Testis (tissue), 3 donors: ENCODE measurements around the gene GSTM4. TPM values are rescaled to one million over a fixed set of nuclear protein-coding genes. Genes with fewer than 3 reads are reported as not detected.
A peak's percentile ranks its signal among the peaks of the same experiment; 100 is the strongest.
"Not testable (repeated sequence)": the region's sequence is repeated elsewhere in the genome, so short reads cannot be mapped to it uniquely, and the experiment has no call there.

Source experiments
- DNase-seq: peaks from one replicate; pipeline ENCODE4 v3.0.0-alpha.2; 2019
- H3K27ac ChIP-seq, 2 donors: fragments of 200-600 bp; sonication (generic); one replicate each; pipeline ENCODE4 v1.5.1; 2019
- H3K27me3 ChIP-seq: fragments of 200-600 bp; sonication (generic); one replicate; pipeline ENCODE4 v1.5.1; 2019
- H3K36me3 ChIP-seq: fragments of 200-600 bp; sonication (generic); one replicate; pipeline ENCODE4 v1.5.1; 2017; ENCODE audit warnings: low read depth; ENCODE audit errors: missing control alignments
- H3K4me1 ChIP-seq: fragments of 200-600 bp; sonication (generic); one replicate; pipeline ENCODE4 v1.5.1; 2019
- H3K4me3 ChIP-seq, 2 donors: fragments of 200-600 bp; sonication (generic); one replicate each; pipeline ENCODE4 v1.5.1; 2017 to 2019
- H3K9me3 ChIP-seq: fragments of 200-600 bp; sonication (generic); one replicate; pipeline ENCODE4 v1.5.1; 2017
- CTCF ChIP-seq, 3 experiments: fragments of 450-650 bp in 2 of 3; fragments of 200-600 bp in 1 of 3; sonication (generic) in 1 of 3; IDR thresholded peaks; one replicate each; pipeline ENCODE4 v1.5.1; 2016 to 2019; ENCODE audit warnings: antibody characterized with exemption in 3 of 3, mild to moderate bottlenecking in 2 of 3, moderate library complexity in 1 of 3
- POLR2A ChIP-seq: fragments of 450-650 bp; IDR thresholded peaks from one replicate; pipeline ENCODE4 v1.6.1; 2017; ENCODE audit warnings: antibody characterized with exemption, mild to moderate bottlenecking, moderate library complexity
- WGBS, 2 donors: methylation state at CpG; one replicate each; pipeline ENCODE4 v1.1.5; 2018; 5-methylcytosine and 5-hydroxymethylcytosine counted together
- intact Hi-C: fragments of 100-400 bp; cut with DNase I; formaldehyde crosslinking; loops from one replicate; pipeline ENCODE4 v1.15.1; 2023; ENCODE audit warnings: low total_unique reads
- polyA plus RNA-seq: library from polyadenylated mRNA; stranded (reverse); fragments of 350-450 nt; fragmentation: Illumina TruSeq; extraction: RNeasy Lipid Tissue Mini Kit (QIAGEN cat#74804); gene quantifications from one replicate; pipeline ENCODE4 v1.2.3, GENCODE V29; 2014; ENCODE audit warnings: low read depth, low replicate concordance; ENCODE audit not compliant: insufficient read depth
- total RNA-seq, 2 donors: library from RNA; depleted of rRNA; stranded (reverse); fragments of >200 nt; gene quantifications; one replicate each; pipeline ENCODE4 v1.2.3, GENCODE V29; 2016

The GSTM4 gene
- total and polyA plus RNA-seq, 3 donors from 2014 or later = 42.0 to 61.8 (median 58.6) TPM

- Histone ChIP-seq H3K9me3 (no peaks in the 10 kb centered on the region), H3K4me3 (no peak overlapping the region), H3K27ac (no peak overlapping the region), H3K36me3 (no peaks in the 10 kb centered on the region), H3K27me3 (no peaks in the 10 kb centered on the region), H3K4me1 (peaks cover 29% of the 10 kb centered on the region)
- 76 to 83% methylated on average over 7 of the region's 7 CpGs for WGBS, 2 donors
- TF ChIP-seq POLR2A (no peak), CTCF (IDR thresholded peaks at IDR 0.05) (no peak)
- intact Hi-C loops = no loop called here
- DNase-seq = no peak
Observed at GRCh38 chr1:109657970-109658369, 2.1 kb downstream of the GSTM4 start.

- WGBS, 2 donors = 28 to 38% methylated on average over 3 of the region's 3 CpGs
- Histone ChIP-seq H3K36me3 (no peaks in the 10 kb centered on the region), H3K4me3 (no peak overlapping the region), H3K27ac (no peak overlapping the region), H3K9me3 (no peaks in the 10 kb centered on the region), H3K4me1 (peaks cover 29% of the 10 kb centered on the region), H3K27me3 (no peaks in the 10 kb centered on the region)
- intact Hi-C loops = no loop called here
- TF ChIP-seq CTCF (IDR thresholded peaks at IDR 0.05) (no peak), POLR2A (no peak)
- no peak for DNase-seq
Observed at GRCh38 chr1:109658533-109659042, 2.7 kb downstream of the GSTM4 start.

GRCh38 chr1:109659145-109659544 lies 3.2 kb downstream of the GSTM4 start:
- no peak for DNase-seq
- intact Hi-C loops = no loop called here
- 58 to 66% methylated on average over 2 of the region's 2 CpGs for WGBS, 2 donors
- no peaks in the 10 kb centered on the region for H3K9me3 ChIP-seq
- no peaks in the 10 kb centered on the region for H3K36me3 ChIP-seq
- H3K27me3 ChIP-seq = no peaks in the 10 kb centered on the region
- H3K4me3 ChIP-seq = no peak overlapping the region
- no peak overlapping the region for H3K27ac ChIP-seq
- TF ChIP-seq POLR2A (no peak), CTCF (IDR thresholded peaks at IDR 0.05) (no peak)
- peaks cover 29% of the 10 kb centered on the region for H3K4me1 ChIP-seq

GRCh38 chr1:109659997-109660690 lies 4.2 kb downstream of the GSTM4 start:
- Histone ChIP-seq H3K9me3 (no peaks in the 10 kb centered on the region), H3K36me3 (no peaks in the 10 kb centered on the region), H3K4me1 (peaks cover 21% of the 10 kb centered on the region), H3K27ac (no peak overlapping the region), H3K27me3 (no peaks in the 10 kb centered on the region), H3K4me3 (no peak overlapping the region)
- TF ChIP-seq CTCF (IDR thresholded peaks at IDR 0.05) (no peak), POLR2A (no peak)
- intact Hi-C loops = no loop called here
- 51 to 59% methylated on average over 5 of the region's 5 CpGs for whole genome bisulfite sequencing, 2 donors
- peak; percentile 44 for DNase-seq

- H3K9me3 ChIP-seq, DNase-seq, intact Hi-C loops, H3K27ac ChIP-seq, H3K36me3 ChIP-seq, H3K27me3 ChIP-seq, H3K4me3 ChIP-seq: not testable (repeated sequence)
- peaks cover 19% of the 10 kb centered on the region for H3K4me1 ChIP-seq
- WGBS, 2 donors = 70 to 74% methylated on average over 3 to 4 of the region's 4 CpGs
Observed at GRCh38 chr1:109660691-109661026, 4.8 kb downstream of the GSTM4 start.
